ENCODE measurements around the gene SCAND1.

DNA sequence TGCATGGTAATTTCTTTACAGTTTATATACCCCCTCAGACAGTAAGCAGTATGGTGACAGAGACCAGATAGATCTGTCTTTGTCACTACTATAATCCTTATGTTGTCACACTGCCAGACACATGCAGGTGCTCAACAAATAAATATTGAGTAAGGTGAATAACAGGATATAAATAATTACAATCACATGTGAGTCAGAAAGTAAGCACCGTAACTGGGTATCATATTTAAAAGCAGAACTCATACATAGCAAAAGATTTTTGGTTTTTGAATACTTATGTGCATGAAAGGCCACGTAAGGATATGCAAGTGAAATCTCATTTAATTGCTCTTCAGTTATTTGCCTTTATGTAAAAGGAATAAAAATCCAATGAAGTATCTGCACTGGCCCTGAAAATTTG is 31.5 kb upstream of the SCAND1 start:
- TF ChIP-seq, protein P1, sequence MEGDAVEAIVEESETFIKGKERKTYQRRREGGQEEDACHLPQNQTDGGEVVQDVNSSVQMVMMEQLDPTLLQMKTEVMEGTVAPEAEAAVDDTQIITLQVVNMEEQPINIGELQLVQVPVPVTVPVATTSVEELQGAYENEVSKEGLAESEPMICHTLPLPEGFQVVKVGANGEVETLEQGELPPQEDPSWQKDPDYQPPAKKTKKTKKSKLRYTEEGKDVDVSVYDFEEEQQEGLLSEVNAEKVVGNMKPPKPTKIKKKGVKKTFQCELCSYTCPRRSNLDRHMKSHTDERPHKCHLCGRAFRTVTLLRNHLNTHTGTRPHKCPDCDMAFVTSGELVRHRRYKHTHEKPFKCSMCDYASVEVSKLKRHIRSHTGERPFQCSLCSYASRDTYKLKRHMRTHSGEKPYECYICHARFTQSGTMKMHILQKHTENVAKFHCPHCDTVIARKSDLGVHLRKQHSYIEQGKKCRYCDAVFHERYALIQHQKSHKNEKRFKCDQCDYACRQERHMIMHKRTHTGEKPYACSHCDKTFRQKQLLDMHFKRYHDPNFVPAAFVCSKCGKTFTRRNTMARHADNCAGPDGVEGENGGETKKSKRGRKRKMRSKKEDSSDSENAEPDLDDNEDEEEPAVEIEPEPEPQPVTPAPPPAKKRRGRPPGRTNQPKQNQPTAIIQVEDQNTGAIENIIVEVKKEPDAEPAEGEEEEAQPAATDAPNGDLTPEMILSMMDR (IDR thresholded peaks at IDR 0.05), result no peak
- no peak for TF ChIP-seq POLR2A (IDR thresholded peaks at IDR 0.05)
- TF ChIP-seq EP300 (IDR thresholded peaks at IDR 0.05), result no peak

All from sigmoid colon (tissue), 4 donors.